ENCODE measurements around the gene SOBP.

Gene SOBP

DNA sequence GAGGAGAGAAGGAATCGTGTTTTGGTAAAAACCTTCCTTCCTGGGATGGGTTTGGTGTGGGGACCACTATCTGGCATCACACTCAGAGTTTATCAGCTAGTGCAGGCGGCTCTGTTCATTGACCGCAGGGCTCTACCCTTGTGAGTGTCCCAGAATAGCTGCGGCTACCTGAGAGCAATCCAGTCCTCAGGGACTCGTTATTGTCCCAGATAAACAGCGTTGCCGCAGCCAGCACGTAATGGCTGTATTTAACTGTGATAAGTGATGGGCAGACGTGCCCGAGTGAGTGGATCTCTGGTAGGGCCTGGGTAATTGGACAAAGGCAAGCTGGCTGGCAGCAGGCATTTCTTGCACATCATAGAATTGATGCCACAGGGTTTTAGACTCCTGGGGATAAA is 163.3 kb downstream of the SOBP start (continued):
- no peak for TF ChIP-seq ZNF248 (tag by site-specific recombination; IDR thresholded peaks at IDR 0.05)
- TF ChIP-seq ZNF274 (IDR thresholded peaks at IDR 0.05; ENCODE audit: low read length): no peak
- TF ChIP-seq ZNF274 (tag by site-specific recombination; IDR thresholded peaks at IDR 0.05; ENCODE audit: borderline replicate concordance): no peak
- TF ChIP-seq MEIS1 (CRISPR knock-in tag; IDR thresholded peaks at IDR 0.05; ENCODE audit: borderline replicate concordance): no peak
- TF ChIP-seq, protein P1, sequence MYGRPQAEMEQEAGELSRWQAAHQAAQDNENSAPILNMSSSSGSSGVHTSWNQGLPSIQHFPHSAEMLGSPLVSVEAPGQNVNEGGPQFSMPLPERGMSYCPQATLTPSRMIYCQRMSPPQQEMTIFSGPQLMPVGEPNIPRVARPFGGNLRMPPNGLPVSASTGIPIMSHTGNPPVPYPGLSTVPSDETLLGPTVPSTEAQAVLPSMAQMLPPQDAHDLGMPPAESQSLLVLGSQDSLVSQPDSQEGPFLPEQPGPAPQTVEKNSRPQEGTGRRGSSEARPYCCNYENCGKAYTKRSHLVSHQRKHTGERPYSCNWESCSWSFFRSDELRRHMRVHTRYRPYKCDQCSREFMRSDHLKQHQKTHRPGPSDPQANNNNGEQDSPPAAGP (tag by site-specific recombination; IDR thresholded peaks at IDR 0.05): no peak
- TF ChIP-seq ZBTB8A (tag by site-specific recombination; IDR thresholded peaks at IDR 0.05): peak; percentile 58; the same call in 1 of the 2 replicates
- TF ChIP-seq, protein P2, sequence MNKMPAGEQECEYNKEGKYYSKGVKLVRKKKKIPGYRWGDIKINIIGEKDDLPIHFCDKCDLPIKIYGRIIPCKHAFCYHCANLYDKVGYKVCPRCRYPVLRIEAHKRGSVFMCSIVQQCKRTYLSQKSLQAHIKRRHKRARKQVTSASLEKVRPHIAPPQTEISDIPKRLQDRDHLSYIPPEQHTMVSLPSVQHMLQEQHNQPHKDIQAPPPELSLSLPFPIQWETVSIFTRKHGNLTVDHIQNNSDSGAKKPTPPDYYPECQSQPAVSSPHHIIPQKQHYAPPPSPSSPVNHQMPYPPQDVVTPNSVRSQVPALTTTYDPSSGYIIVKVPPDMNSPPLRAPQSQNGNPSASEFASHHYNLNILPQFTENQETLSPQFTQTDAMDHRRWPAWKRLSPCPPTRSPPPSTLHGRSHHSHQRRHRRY (tag by site-specific recombination; IDR thresholded peaks at IDR 0.05): no peak
- TF ChIP-seq, protein P3, sequence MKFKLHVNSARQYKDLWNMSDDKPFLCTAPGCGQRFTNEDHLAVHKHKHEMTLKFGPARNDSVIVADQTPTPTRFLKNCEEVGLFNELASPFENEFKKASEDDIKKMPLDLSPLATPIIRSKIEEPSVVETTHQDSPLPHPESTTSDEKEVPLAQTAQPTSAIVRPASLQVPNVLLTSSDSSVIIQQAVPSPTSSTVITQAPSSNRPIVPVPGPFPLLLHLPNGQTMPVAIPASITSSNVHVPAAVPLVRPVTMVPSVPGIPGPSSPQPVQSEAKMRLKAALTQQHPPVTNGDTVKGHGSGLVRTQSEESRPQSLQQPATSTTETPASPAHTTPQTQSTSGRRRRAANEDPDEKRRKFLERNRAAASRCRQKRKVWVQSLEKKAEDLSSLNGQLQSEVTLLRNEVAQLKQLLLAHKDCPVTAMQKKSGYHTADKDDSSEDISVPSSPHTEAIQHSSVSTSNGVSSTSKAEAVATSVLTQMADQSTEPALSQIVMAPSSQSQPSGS (tag by site-specific recombination; IDR thresholded peaks at IDR 0.05; ENCODE audit: low read depth): no peak
- no peak for TF ChIP-seq ZNF585B (tag by site-specific recombination; IDR thresholded peaks at IDR 0.05)
- no peak for TF ChIP-seq ZNF350 (tag by site-specific recombination; IDR thresholded peaks at IDR 0.05)
- peak; percentile 95 for TF ChIP-seq ZBTB17 (tag by site-specific recombination; IDR thresholded peaks at IDR 0.05)
- no peak for TF ChIP-seq MYNN (tag by site-specific recombination; IDR thresholded peaks at IDR 0.05; ENCODE audit: borderline replicate concordance)
- TF ChIP-seq ZNF366 (tag by site-specific recombination; conservative IDR thresholded peaks at IDR 0.05): peak; percentile 90
- no peak for TF ChIP-seq ZNF404 (tag by site-specific recombination; IDR thresholded peaks at IDR 0.05)
- TF ChIP-seq GLIS2 (tag by site-specific recombination; IDR thresholded peaks at IDR 0.05): no peak; the same call in 1 of the 2 replicates
- no peak for TF ChIP-seq ZNF239 (tag by site-specific recombination; IDR thresholded peaks at IDR 0.05)
- TF ChIP-seq BCL11A (tag by site-specific recombination; IDR thresholded peaks at IDR 0.05; ENCODE audit: low read depth): no peak
- TF ChIP-seq ZNF530 (tag by site-specific recombination; IDR thresholded peaks at IDR 0.05; ENCODE audit: low read depth): no peak
- peak; percentile 94 for TF ChIP-seq IKZF3 (tag by site-specific recombination; IDR thresholded peaks at IDR 0.05)
- no peak for TF ChIP-seq ZNF157 (tag by site-specific recombination; IDR thresholded peaks at IDR 0.05)
- no peak for TF ChIP-seq YY2 (tag by site-specific recombination; IDR thresholded peaks at IDR 0.05)
- no peak for TF ChIP-seq ZNF211 (tag by site-specific recombination; IDR thresholded peaks at IDR 0.05; ENCODE audit: low read depth)
- TF ChIP-seq OVOL3 (tag by site-specific recombination; IDR thresholded peaks at IDR 0.05): peak; percentile 92; the same call in 1 of the 2 replicates
- TF ChIP-seq GLIS1 (tag by site-specific recombination; IDR thresholded peaks at IDR 0.05): 0 out of 2 replicates have a peak, but pooled peaks have one; percentile 41
- no peak for TF ChIP-seq ZNF23 (tag by site-specific recombination; IDR thresholded peaks at IDR 0.05; ENCODE audit: borderline replicate concordance)
- peak; percentile 76 for TF ChIP-seq PRDM4 (tag by site-specific recombination; IDR thresholded peaks at IDR 0.05)
- no peak for TF ChIP-seq ZNF521 (tag by site-specific recombination; IDR thresholded peaks at IDR 0.05)
- TF ChIP-seq ZNF433 (tag by site-specific recombination; IDR thresholded peaks at IDR 0.05; ENCODE audit: low read depth): no peak
- TF ChIP-seq BCL11B (tag by site-specific recombination; IDR thresholded peaks at IDR 0.05; ENCODE audit: low read depth): no peak
- TF ChIP-seq GLI2 (tag by site-specific recombination; IDR thresholded peaks at IDR 0.05; ENCODE audit: borderline replicate concordance, low read depth): peak; percentile 28; the same call in 1 of the 2 replicates
- no peak for TF ChIP-seq ZNF202 (tag by site-specific recombination; IDR thresholded peaks at IDR 0.05; ENCODE audit: borderline replicate concordance)
- TF ChIP-seq ZEB2 (tag by site-specific recombination; IDR thresholded peaks at IDR 0.05): peak; percentile 56; the same call in 1 of the 2 replicates
- TF ChIP-seq ZNF776 (tag by site-specific recombination; IDR thresholded peaks at IDR 0.05; ENCODE audit: borderline replicate concordance): no peak
- TF ChIP-seq ZNF335 (tag by site-specific recombination; conservative IDR thresholded peaks at IDR 0.05): no peak
- no peak for TF ChIP-seq TCF7L2 (IDR thresholded peaks at IDR 0.05; ENCODE audit: borderline replicate concordance, low read depth, low read length)
- TF ChIP-seq ZNF146 (tag by site-specific recombination; IDR thresholded peaks at IDR 0.05): no peak
- peak; percentile 80 for TF ChIP-seq ZNF391 (tag by site-specific recombination; IDR thresholded peaks at IDR 0.05; ENCODE audit: borderline replicate concordance, low read depth)
- no peak for TF ChIP-seq ZFP41 (tag by site-specific recombination; IDR thresholded peaks at IDR 0.05; ENCODE audit: borderline replicate concordance)

Measured in HEK293 (cell line).